ENCODE data around the gene CES2.

Gene CES2

GRCh38 chr16:66902648-66903543, 32.4 kb upstream of the CES2 start:
- DNase-seq (ENCODE audit: low spot score) = no peak

- DNase-seq (ENCODE audit: low spot score) = no peak
Measured at GRCh38 chr16:66903544-66904427, 31.5 kb upstream of the CES2 start.

GRCh38 chr16:66904428-66904845, 30.9 kb upstream of the CES2 start:
- no peak for DNase-seq (ENCODE audit: low spot score)

- no peak for DNase-seq (ENCODE audit: low spot score)
Measured at GRCh38 chr16:66904846-66905632, 30.3 kb upstream of the CES2 start.

- no peak for DNase-seq (ENCODE audit: low spot score)
Measured at GRCh38 chr16:66905633-66906539, 29.4 kb upstream of the CES2 start.

GRCh38 chr16:66906916-66907836, 28.1 kb upstream of the CES2 start:
- no peak for DNase-seq (ENCODE audit: low spot score)

GRCh38 chr16:66908116-66908515, 27.2 kb upstream of the CES2 start:
- no peak for DNase-seq (ENCODE audit: low spot score)

- DNase-seq (ENCODE audit: low spot score) = no peak
Measured at GRCh38 chr16:66908762-66909559, 26.4 kb upstream of the CES2 start.

GRCh38 chr16:66910175-66910940, 25.0 kb upstream of the CES2 start:
- DNase-seq (ENCODE audit: low spot score) = no peak

- DNase-seq (ENCODE audit: low spot score) = no peak
Measured at GRCh38 chr16:66911112-66911511, 24.2 kb upstream of the CES2 start.

GRCh38 chr16:66911801-66912200, 23.5 kb upstream of the CES2 start:
- no peak for DNase-seq (ENCODE audit: low spot score)

GRCh38 chr16:66913081-66913480, 22.2 kb upstream of the CES2 start:
- no peak for DNase-seq (ENCODE audit: low spot score)

GRCh38 chr16:66913711-66914110, 21.6 kb upstream of the CES2 start:
- no peak for DNase-seq (ENCODE audit: low spot score)

- DNase-seq (ENCODE audit: low spot score) = no peak
Measured at GRCh38 chr16:66914541-66914940, 20.8 kb upstream of the CES2 start.

GRCh38 chr16:66915041-66915440, 20.3 kb upstream of the CES2 start:
- DNase-seq (ENCODE audit: low spot score) = no peak

GRCh38 chr16:66916518-66916917, 18.8 kb upstream of the CES2 start:
- no peak for DNase-seq (ENCODE audit: low spot score)

GRCh38 chr16:66917741-66918140, 17.6 kb upstream of the CES2 start:
- DNase-seq (ENCODE audit: low spot score) = no peak

- no peak for DNase-seq (ENCODE audit: low spot score)
Measured at GRCh38 chr16:66918355-66918754, 17.0 kb upstream of the CES2 start.

Data from globus pallidus (tissue), 1 donor.